Measurements from ENCODE around the gene PTPRU.

DNA sequence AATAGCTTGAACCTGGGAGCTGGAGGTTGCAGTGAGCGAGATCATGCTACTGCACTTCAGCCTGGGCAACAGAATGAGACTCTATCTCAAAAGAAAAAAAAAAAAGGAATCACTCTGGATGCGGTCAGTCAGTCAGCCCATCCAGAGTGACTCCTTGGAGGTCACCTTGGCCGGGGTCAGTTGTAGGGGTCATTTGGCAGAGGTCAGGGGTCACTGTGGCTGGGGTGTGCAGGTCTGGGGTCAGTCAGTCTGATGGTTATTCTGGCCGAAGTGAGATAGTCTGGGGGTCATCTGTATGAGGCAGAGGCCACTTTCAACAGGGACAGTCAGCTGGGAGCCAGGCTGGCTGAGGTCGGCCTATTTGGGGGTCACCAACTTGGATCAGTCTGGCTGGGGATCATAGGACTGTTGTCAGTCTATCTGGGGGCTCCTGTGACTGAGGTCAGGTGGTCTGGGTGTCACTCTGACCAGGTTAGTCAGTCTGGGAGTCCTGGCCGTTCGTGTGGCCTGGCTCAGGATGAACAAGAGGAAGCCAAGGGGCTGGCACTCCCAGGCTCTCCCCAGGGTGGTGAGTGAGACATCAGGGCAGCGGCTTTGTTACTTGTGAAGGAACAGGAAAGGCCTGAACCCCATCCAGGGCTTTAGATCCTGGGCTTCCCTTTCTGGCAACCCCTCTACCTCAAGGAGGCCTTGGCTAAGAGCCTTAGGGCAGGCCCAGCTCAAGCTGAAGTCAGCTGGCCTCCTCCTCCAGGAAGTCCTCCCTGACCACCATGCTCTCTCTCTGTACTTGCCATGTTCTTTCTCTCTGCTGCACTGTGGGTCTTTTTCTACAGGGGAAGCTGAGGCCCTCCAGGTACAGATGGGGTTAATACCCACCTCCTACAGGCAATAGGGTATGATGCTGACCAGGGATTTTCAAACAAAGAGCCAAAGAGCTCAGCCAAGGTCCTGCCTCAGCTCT is 15.1 kb downstream of the PTPRU start:
- TF ChIP-seq, protein P1, sequence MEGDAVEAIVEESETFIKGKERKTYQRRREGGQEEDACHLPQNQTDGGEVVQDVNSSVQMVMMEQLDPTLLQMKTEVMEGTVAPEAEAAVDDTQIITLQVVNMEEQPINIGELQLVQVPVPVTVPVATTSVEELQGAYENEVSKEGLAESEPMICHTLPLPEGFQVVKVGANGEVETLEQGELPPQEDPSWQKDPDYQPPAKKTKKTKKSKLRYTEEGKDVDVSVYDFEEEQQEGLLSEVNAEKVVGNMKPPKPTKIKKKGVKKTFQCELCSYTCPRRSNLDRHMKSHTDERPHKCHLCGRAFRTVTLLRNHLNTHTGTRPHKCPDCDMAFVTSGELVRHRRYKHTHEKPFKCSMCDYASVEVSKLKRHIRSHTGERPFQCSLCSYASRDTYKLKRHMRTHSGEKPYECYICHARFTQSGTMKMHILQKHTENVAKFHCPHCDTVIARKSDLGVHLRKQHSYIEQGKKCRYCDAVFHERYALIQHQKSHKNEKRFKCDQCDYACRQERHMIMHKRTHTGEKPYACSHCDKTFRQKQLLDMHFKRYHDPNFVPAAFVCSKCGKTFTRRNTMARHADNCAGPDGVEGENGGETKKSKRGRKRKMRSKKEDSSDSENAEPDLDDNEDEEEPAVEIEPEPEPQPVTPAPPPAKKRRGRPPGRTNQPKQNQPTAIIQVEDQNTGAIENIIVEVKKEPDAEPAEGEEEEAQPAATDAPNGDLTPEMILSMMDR (IDR thresholded peaks at IDR 0.05): no peak
- TF ChIP-seq SIN3A (IDR thresholded peaks at IDR 0.05; ENCODE audit: borderline replicate concordance, insufficient read depth, low read depth, low read length): no peak
- no peak for TF ChIP-seq POLR2AphosphoS5 (IDR thresholded peaks at IDR 0.05; ENCODE audit: low read depth, low read length)
- TF ChIP-seq, protein P2, sequence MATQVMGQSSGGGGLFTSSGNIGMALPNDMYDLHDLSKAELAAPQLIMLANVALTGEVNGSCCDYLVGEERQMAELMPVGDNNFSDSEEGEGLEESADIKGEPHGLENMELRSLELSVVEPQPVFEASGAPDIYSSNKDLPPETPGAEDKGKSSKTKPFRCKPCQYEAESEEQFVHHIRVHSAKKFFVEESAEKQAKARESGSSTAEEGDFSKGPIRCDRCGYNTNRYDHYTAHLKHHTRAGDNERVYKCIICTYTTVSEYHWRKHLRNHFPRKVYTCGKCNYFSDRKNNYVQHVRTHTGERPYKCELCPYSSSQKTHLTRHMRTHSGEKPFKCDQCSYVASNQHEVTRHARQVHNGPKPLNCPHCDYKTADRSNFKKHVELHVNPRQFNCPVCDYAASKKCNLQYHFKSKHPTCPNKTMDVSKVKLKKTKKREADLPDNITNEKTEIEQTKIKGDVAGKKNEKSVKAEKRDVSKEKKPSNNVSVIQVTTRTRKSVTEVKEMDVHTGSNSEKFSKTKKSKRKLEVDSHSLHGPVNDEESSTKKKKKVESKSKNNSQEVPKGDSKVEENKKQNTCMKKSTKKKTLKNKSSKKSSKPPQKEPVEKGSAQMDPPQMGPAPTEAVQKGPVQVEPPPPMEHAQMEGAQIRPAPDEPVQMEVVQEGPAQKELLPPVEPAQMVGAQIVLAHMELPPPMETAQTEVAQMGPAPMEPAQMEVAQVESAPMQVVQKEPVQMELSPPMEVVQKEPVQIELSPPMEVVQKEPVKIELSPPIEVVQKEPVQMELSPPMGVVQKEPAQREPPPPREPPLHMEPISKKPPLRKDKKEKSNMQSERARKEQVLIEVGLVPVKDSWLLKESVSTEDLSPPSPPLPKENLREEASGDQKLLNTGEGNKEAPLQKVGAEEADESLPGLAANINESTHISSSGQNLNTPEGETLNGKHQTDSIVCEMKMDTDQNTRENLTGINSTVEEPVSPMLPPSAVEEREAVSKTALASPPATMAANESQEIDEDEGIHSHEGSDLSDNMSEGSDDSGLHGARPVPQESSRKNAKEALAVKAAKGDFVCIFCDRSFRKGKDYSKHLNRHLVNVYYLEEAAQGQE (IDR thresholded peaks at IDR 0.05; ENCODE audit: insufficient read depth in 1 of 2, low read depth in 2 of 2, low read length in 1 of 2): no peak
